ENCODE measurements around the gene ANO9.

Gene ANO9

GRCh38 chr11:456533-456932 lies 14.7 kb upstream of the ANO9 start:
- Histone ChIP-seq H3K79me2 (ENCODE audit: insufficient read depth, low read length) (no peaks in the 10 kb centered on the region), H3K4me2 (ENCODE audit: low read length) (no peak overlapping the region), H3K36me3 (ENCODE audit: insufficient read depth, low read length) (peaks cover 8% of the 10 kb centered on the region)

GRCh38 chr11:455566-456147 lies 13.8 kb upstream of the ANO9 start:
- H3K79me2 ChIP-seq (ENCODE audit: insufficient read depth, low read length) = no peaks in the 10 kb centered on the region
- no peaks in the 10 kb centered on the region for H3K9me2 ChIP-seq (ENCODE audit: low read depth, low read length)
- H3K27ac ChIP-seq (ENCODE audit: low read depth, low read length, poor library complexity, severe bottlenecking) = no peak overlapping the region
- no peaks in the 10 kb centered on the region for H3K9me3 ChIP-seq (ENCODE audit: low read length)
- H4K20me1 ChIP-seq (ENCODE audit: insufficient read depth, low read length) = no peaks in the 10 kb centered on the region
- no peak overlapping the region for H3K9ac ChIP-seq (ENCODE audit: low read length)
- H3K4me3 ChIP-seq (ENCODE audit: low read depth, low read length, poor library complexity, severe bottlenecking) = no peak overlapping the region
- H3K27me3 ChIP-seq (ENCODE audit: insufficient read depth, low read length) = no peaks in the 10 kb centered on the region
- H2AFZ ChIP-seq (ENCODE audit: low read length) = no peak overlapping the region
- H3K36me3 ChIP-seq (ENCODE audit: insufficient read depth, low read length) = peaks cover 8% of the 10 kb centered on the region
- peaks cover 22% of the 10 kb centered on the region for H3K4me1 ChIP-seq (ENCODE audit: insufficient read depth, low read length, severe bottlenecking)
- no peak for TF ChIP-seq EZH2 (IDR thresholded peaks at IDR 0.05; ENCODE audit: borderline replicate concordance, low read length)
- no peak for TF ChIP-seq CTCF (IDR thresholded peaks at IDR 0.05; ENCODE audit: low read length)
- H3K4me2 ChIP-seq (ENCODE audit: low read length) = no peak overlapping the region
- H3F3A ChIP-seq (ENCODE audit: insufficient read depth, low read length) = no peaks in the 10 kb centered on the region

More at GRCh38 chr11:456533-456932, 14.7 kb upstream of the ANO9 start:
- H3K27ac ChIP-seq (ENCODE audit: low read depth, low read length, poor library complexity, severe bottlenecking) = no peak overlapping the region
- no peak overlapping the region for H3K4me3 ChIP-seq (ENCODE audit: low read depth, low read length, poor library complexity, severe bottlenecking)
- no peaks in the 10 kb centered on the region for H3K9me3 ChIP-seq (ENCODE audit: low read length)
- H3F3A ChIP-seq (ENCODE audit: insufficient read depth, low read length) = no peaks in the 10 kb centered on the region
- no peaks in the 10 kb centered on the region for H3K27me3 ChIP-seq (ENCODE audit: insufficient read depth, low read length)
- H3K9ac ChIP-seq (ENCODE audit: low read length) = no peak overlapping the region
- no peaks in the 10 kb centered on the region for H4K20me1 ChIP-seq (ENCODE audit: insufficient read depth, low read length)
- H3K9me2 ChIP-seq (ENCODE audit: low read depth, low read length) = no peaks in the 10 kb centered on the region
- peaks cover 14% of the 10 kb centered on the region for H3K4me1 ChIP-seq (ENCODE audit: insufficient read depth, low read length, severe bottlenecking)
- no peak overlapping the region for H2AFZ ChIP-seq (ENCODE audit: low read length)
- no peak for TF ChIP-seq EZH2 (IDR thresholded peaks at IDR 0.05; ENCODE audit: borderline replicate concordance, low read length)
- no peak for TF ChIP-seq CTCF (IDR thresholded peaks at IDR 0.05; ENCODE audit: low read length)

- Histone ChIP-seq H3K27me3 (ENCODE audit: insufficient read depth, low read length) (no peaks in the 10 kb centered on the region), H3K9ac (ENCODE audit: low read length) (no peak overlapping the region)
Observed at GRCh38 chr11:454801-455565, 13.2 kb upstream of the ANO9 start.

More at GRCh38 chr11:454801-455565, 13.2 kb upstream of the ANO9 start:
- Histone ChIP-seq H3K79me2 (ENCODE audit: insufficient read depth, low read length) (no peaks in the 10 kb centered on the region), H3F3A (ENCODE audit: insufficient read depth, low read length) (no peaks in the 10 kb centered on the region), H3K4me3 (ENCODE audit: low read depth, low read length, poor library complexity, severe bottlenecking) (no peak overlapping the region), H2AFZ (ENCODE audit: low read length) (no peak overlapping the region), H4K20me1 (ENCODE audit: insufficient read depth, low read length) (no peaks in the 10 kb centered on the region), H3K4me2 (ENCODE audit: low read length) (no peak overlapping the region), H3K9me2 (ENCODE audit: low read depth, low read length) (no peaks in the 10 kb centered on the region), H3K36me3 (ENCODE audit: insufficient read depth, low read length) (peaks cover 8% of the 10 kb centered on the region), H3K4me1 (ENCODE audit: insufficient read depth, low read length, severe bottlenecking) (peaks cover 22% of the 10 kb centered on the region), H3K27ac (ENCODE audit: low read depth, low read length, poor library complexity, severe bottlenecking) (no peak overlapping the region), H3K9me3 (ENCODE audit: low read length) (no peaks in the 10 kb centered on the region)
- TF ChIP-seq EZH2 (IDR thresholded peaks at IDR 0.05; ENCODE audit: borderline replicate concordance, low read length) = no peak
- TF ChIP-seq CTCF (IDR thresholded peaks at IDR 0.05; ENCODE audit: low read length) = no peak

Measured in OCI-LY1 (cell line).